AG08396 (cell line): Measurements from ENCODE around the gene MX2.

Experiments
- DNase-seq: peaks from one replicate; pipeline ENCODE4 v3.0.0; 2012; ENCODE audit warnings: low spot score, mixed read lengths

Gene MX2

DNA sequence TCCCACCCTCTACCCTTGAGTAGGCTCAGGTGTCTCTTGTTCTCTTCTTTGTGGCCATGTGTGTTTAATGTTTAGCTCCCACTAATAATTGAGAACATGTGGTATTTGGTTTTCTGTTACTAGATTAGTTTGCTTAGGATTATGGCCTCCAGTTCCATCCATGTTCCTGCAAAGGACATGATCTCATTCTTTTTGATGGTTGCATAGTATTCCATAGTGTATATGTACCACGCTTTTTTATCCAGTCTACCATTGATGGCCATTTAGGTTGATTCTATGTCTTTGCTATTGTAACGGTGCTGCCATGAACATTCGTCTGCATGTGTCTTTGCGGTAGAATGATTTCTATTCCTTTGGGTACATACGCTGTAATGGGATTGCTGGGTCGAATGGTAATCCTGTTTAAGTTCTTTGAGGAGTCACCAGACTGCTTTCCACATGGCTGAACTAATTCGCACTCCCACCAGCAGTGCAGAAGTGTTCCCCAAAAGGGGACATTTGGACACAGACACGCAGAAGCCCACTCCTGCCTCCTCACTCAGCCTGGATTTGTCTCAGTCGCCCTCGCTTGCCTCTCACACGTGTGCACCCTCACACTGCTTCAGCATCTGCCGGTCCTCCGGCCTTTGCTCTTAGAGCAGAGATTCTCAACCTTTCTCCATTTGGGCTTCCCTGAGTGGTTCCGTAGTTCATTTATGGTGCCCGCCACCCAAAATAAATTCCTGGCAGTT, 3.7 kb downstream of the MX2 start:
- no peak for DNase-seq

DNA sequence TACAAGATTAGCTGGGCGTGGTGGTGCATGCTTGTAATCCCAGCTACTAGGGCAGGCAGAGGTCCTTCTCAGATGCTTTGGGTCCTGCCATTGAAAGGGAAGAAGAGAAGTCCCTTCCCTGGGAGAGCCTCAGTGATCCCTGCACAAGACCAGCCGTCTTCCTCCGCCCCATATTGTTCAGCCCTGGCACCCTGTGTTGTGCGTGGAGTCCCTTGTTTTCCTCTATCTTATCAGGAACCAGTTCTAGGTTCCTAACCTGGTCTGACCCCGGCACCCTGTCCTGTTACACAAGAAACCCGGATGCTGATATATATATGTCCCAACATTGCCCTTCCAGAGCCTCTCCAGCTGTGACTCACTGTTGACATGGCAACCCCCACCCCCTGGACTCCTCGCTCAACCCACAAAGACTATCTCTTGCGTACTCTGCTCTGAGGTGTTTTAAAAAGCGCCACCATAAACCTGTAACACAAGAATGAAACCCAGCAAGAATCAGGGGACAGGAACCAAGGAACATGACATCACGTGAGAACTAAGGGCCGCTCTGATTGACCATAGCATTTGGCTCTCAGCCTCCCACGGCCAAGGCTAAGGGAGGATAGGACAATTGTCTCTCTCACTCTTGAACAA, 4.8 kb downstream of the MX2 start:
- DNase-seq: peak; percentile 33

DNA sequence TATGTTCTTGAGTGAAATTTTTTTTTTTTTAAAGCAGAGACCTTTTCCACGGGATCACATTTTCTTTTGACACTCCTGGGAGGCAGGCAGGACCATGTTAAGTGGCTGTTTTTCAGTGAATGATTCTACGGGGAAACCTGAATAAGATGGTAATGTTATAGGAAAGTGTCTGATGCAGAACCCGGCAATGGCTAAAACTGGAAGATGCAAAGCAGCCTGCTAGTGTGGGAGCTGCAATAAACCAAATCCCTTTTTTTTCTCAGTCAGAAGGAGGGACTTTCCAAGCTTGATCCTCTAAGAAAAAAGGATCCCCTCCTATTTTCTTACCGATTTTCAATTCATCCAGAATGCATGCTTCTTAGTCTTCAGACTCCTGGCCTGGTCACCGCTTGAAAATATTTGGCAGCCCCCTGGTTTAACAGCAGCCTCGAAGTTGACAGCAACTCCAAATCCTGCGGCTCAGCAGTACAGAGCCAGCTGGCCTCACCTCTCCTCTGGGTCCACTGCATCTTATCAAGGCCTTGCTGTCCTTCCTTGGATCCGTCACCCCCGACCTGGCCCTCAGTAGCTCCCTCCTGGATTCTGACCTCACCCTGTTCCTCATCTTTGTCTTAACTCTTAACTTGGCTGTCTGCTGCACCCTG, 5.6 kb downstream of the MX2 start:
- DNase-seq: no peak

DNA sequence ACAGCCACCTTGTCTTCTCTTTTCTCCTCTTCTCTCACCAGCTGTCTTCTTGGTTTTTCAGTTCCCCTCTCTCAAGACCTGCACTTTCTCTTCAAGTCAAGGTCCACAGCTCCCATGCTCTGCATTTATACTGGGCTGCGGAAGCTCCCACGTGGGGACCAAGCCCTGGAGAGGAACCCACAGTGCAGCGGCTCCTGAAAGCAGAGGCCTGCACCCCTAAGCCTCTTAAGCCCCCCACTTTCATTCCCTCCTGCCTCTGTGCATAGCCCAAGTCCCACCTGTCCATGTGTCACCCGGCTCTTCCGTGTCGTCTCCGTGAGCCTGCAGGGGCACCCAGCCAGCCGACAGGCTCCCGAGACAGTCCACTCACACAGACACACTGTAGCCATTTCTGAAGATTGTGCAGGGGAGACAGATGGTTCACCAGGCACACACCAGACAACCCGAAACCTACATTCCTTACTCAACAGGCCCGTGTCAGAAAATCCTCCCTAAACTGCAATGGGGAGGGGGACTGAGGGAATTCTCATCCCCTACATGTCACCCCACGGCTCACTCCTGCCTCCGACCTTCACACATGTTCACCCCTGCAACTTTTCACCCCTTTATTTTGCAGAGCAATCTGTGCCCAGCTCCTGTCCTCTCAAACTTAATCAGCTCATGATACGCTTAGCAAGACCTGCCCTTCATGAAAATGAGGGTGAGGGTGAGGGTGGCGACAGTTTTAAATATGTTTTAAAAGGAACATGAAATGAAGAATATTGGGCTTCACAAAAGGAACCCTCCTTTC, 6.3 kb downstream of the MX2 start:
- DNase-seq: no peak

DNA sequence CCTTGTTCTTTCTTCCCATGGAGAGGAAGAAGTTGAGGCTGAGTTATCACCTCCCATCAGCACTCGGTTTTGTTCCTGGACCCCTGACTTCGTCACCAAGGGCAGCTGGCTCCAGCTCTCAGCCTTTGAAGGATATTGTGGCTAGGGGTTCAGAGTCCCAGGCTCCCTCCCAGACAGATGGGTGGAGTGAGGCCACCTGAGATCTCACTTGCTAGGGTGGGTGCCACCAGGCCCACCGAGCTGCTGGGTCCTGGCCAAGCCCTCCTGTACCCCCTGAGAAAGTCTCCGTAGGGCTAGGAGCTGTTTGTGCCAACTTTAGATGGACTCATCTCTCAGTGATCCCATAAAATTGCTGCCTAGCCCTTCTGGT, 6.9 kb downstream of the MX2 start:
- DNase-seq: no peak

DNA sequence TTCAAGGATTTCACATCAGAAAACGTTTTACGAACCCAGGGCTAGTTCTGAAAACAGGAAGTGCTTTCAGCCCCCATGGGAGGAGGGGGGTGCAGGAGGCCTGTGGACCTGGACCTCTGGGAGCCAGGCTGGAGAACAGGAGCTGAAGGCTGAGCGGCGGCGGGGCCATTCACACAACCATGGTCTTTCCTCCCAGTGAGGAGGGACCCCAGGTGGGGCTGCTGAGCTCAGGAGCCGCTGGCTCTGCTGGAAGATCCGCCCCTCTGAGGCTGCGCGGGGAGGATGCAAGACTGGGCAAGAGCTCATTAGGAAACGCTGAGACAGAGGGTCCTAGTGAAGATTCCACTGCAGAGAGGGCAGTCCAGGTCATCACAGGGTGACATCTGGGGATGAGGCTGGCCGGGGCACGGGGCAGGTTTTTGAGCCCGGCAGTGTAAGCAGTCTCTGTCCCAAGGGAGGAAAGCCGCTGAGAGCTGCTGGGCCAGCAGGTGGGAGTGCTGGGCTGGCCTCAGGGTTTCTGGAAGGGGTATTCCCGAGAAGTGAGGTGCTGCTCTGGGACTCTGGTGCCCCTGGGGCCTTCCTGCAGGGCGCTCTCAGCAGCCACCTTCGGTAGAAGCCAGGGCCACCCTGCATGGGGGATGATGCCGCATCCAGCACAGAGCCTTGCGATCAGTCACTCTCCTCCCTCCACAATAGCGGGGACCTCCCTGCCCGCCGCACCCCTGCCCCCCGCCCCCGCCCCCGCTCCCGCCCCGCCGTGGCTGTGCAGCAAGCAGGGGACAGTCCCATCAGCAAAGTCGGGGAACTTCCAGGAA, 7.5 kb downstream of the MX2 start:
- DNase-seq: no peak

DNA sequence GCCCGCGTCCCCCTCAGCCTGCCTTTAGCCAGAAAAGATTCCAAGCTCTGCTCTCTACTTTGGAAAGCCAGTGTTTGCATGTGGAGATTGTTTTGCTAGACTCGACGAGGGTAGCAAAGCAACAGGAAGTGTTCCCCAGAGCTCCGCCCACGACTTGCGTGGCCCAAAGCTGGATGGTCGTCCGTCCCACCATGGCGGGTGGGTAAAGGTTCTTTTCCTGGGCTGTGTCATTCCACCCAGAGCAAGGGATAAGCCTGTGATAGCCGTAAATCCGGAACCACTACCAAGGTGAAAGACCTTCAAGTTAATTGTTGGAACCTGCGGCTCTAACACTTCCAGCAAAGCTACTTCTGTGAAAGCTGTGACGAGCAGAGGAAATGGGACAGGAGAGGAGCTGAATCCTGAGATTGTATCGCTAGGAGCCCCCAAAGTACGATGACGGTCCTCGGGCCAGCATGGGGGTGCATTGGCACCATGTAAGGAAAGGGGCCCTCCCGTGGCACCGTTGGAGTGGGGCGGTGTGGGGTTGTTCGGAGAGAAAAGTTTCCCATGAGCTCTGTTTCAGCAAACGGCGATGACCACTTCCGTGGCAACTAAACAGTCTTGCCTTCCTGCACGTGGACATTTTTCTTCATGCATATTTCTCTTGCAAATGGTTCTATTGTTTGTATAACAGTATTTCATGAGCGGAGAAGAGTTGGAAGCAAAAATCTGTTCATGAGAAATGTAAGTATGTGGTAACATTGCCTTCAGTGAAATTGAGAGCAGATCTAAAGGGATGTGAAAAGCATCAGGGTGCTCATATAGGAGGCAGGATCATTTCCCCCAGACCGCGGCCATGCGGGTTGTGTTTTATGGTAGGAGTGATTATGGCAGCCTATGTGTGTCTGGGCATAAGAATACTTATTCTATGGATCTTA, 8.4 kb downstream of the MX2 start:
- DNase-seq: no peak

DNA sequence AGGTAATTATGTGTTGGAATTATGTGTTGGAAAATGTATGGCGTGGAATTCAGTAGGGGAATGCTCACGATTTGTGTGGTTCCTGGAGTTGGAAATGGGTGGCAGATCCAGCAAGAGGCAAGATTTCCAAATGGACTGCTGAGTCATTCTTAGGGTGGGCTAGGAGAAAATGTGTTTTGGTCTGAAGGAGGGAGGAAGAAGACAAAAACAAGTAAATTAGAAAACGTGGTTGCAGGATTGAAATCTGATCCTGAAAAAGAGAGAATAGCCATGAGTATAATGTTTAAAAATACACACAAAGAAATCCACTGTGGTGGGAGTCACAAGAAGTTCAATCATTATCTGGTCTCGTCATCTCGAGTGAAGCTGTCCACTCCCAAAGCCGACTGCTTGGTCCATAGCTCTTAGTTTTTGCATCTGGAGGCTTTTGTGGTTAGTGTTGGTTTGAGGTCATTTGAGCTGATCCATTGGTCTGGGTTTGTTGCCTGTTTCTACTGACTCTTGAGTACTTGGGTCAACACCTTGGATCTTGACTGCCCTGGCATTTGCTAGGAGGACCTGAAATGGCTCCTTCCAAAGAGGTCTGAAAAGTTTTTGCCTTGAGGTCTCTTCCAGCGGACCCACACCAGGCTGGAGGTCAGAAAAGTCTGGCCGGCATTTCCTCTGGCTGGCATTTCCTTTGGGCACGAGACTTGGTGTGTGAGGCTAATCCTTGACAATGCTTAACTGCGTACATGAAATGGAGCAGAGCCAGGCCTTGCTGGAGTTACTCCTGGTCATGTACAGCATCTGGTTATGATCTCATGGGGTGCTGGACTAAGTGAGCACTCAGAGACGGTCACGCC, 9.2 kb downstream of the MX2 start:
- DNase-seq: no peak

DNA sequence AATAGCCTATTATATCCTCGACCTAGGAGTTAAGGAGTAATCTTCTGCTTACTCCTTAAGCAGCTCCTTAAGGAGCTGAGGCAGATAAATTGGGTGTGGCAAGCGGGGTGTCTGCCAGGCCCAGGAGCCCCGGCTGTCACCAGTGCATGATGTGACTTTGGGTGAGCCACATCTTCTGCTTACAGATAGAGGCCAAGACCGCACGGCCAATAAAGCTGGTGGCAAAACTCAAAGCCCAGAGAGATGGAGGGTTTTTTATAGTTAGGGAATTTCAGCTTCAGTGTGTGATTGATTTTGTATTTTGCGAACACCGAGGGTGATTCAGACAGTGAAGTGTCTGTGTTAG, 9.8 kb downstream of the MX2 start:
- DNase-seq: no peak

DNA sequence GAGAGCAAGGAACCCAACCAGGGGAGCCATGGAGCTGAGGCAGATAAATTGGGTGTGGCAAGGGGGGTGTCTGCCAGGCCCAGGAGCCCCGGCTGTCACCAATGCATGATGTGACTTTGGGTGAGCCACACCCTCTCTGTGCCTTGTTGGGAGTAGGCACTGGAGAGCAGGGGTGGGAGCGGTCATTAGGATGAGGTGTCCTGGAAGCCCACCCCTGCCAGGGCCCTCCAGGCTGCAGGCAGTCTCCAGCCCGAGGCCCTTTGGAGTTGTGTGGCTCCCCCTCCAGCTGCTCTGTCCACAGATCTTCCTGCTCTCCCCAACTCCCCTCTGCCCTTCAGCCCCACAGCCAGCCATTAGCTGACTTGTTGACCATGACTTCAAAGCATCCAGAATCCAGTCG, 11.4 kb downstream of the MX2 start:
- no peak for DNase-seq

DNA sequence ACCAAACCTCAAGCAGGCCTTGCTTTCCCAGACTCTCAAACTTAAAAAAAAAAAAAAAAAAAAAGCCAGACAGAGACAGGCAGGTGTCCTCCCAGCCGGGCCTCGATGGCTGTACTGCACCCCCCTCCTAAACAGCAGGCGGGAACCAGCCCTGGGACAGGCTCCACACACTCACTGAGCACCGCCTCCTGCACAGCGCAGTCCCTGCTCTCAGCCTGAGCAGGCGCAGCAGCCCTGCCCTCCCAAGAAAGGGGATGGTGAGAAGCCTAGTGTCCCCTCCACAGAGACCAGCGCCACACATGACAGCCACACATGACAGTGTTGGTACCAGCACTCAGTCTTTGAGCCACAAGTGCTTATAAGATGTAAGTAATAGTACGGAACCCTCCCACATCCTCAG, 11.9 kb downstream of the MX2 start:
- no peak for DNase-seq

DNA sequence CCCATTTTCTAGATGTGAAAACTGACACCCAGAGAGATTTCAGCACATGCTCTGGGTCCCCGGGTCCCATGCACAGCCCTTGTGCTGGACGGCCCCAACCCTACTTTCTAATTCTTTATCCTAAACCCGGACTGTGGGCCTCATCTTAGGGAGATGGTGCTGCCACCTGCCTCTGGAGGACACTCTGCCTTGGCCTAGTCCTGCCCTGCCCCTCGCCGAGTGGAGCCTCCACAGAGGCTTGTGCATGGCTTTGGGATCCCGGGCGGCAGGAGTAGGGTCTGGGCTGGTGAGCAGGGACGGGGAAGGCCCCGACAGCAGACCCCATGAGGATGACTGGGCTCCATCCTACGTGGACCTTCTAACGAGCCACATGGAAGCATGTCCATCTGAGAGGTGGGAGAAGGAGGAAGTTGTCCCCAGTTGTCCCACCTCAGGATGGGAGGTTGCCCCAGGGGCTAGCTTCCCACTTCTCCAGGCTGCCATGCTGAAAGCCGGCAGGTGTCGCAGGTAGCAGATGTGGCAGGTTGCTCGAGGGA, 12.4 kb downstream of the MX2 start:
- no peak for DNase-seq

DNA sequence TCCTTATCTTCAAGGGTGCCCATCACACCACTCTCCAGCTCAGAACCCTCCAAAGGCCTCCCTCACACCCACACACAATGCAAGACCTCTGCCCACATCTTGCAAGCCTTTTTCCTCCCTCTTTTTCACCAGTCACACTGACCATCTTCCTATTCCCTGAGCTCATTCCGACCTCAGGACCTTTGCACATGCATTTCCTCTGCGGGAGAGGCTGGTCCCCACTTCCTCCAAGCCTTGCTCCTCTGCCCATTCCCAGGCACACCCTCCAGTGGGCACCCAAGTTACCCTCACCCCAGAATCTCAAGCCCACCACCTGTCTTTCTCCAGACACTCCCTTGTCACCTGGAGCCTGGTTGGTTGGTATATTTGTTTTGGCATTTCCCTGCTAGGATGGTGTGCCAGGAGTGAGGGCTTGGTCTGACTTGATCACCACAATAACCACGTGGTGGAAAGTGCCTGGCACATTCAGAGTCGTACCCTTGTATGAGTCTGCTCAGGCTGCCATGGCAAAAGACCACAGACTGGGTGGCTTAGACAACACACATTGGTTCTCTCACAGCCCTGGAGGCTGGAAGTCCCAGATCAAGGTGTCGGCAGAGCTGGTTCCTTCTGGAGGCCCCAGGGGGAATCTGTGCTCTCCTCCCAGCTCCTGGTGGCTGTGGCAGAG, 13.2 kb downstream of the MX2 start:
- no peak for DNase-seq

DNA sequence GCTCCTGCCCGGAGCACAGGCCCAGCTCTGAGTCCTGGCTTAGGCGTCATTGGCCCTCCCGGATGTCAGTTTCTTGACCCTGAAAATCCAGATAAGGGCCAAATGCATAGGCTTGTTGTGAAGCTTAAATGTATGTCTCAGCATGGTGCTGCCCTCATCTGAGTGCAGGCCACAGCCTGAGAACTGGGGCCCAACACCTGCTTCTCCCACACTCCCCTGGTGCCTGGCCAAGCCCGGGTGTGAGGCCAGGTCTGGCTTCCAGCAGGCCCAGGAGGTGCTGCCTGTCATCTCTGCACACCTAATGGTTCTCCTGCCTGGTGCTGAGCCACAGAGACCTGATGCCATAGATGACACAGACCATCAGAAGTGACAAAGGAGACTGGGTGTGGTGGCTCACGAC, 14.0 kb downstream of the MX2 start:
- DNase-seq: no peak

DNA sequence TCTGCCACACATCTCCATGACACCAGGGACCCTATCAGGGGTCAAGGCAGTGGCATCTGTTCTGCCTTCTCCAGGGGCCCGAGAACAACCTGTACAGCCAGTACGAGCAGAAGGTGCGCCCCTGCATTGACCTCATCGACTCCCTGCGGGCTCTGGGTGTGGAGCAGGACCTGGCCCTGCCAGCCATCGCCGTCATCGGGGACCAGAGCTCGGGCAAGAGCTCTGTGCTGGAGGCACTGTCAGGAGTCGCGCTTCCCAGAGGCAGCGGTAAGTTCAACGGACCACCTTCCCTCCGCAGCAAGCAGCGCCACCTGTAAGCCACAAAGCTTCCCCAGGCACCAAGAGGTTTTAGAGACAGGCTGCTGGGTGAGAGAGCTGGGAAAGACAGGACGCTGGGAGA, 15.9 kb downstream of the MX2 start:
- no peak for DNase-seq

DNA sequence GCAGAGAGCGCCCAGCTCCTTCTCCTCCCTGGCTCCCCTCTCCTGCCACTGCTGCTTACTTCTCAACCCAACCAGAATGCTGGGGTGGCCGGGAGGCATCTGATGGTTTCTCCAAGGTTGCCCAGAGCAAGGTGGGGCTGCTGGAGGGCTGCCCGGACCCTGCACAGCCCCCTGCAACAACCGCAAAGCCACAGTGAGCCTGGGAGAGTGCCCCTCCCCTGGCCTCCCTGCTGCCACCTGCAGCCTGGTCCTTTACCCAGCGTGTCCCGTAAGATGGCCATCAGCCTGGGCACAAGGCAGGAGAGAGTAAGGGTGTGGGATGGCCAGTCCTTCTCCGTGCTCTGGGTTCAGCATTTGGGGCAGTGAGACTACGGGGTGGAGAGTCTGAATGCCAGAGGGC, 17.0 kb downstream of the MX2 start:
- no peak for DNase-seq

DNA sequence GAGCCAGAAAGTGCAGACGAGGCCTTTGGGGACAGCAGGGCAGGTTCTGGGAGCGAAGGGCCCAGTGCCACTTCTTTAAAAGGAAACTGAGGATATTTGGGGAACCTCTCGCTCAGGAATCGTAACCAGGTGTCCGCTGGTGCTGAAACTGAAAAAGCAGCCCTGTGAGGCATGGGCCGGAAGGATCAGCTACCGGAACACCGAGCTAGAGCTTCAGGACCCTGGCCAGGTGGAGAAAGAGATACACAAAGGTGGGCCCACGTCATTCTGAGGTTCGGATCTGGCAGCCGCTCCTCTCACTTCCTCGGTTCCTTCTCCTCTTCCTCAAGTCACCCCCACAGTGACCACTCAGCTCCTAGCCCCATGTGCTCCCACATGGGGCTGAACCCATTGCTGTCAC, 18.1 kb downstream of the MX2 start:
- no peak for DNase-seq

DNA sequence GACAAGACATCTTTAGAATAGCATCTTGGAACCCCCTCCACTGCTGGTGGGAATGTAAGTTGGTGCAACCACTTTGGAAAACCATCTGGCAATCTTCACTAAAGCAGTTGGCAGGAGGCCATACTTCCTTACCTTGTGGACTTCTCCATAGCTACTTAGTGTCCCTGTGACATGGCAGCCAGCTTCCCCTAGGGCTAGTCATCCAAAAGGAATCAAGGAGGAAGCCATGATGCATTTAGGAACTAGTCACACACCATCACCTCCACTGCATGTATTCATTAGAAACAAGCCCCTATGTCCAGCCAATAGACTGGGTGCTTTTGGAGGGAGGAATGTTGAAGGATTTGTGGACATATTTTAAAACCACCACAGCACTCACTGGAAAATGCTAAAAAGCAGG, 19.9 kb downstream of the MX2 start:
- DNase-seq: no peak
